ENCODE measurements around the gene SERTAD4. TPM values are rescaled to one million over a fixed set of nuclear protein-coding genes. Genes with fewer than 3 reads are reported as not detected.

Gene SERTAD4
- total and polyA plus RNA-seq, 2 experiments from 2014 or later, result 2.8 to 3.0 TPM

GRCh38 chr1:210244746-210245367 is 12.3 kb downstream of the SERTAD4 start:
- TF ChIP-seq CTCF (IDR thresholded peaks at IDR 0.05; ENCODE audit: poor library complexity) (no peak), EZH2phosphoT487 (IDR thresholded peaks at IDR 0.05; ENCODE audit: low read depth, severe bottlenecking, unreplicated experiment) (no peak), EZH2 (IDR thresholded peaks at IDR 0.05; ENCODE audit: borderline replicate concordance) (no peak)

GRCh38 chr1:210246447-210246846 is 13.9 kb downstream of the SERTAD4 start:
- Histone ChIP-seq H3K79me2 (no peaks in the 10 kb centered on the region), H3K4me1 (ENCODE audit: insufficient read depth) (peaks cover 11% of the 10 kb centered on the region), H3K9me3 (ENCODE audit: low read depth) (no peaks in the 10 kb centered on the region), H3K9me2 (replicated peaks; ENCODE audit: insufficient read depth) (no peaks in the 10 kb centered on the region), H3K27ac (no peak overlapping the region), H2AFZ (no peak overlapping the region), H3K4me3 (no peak overlapping the region), H3K27me3 (peaks cover 30% of the 10 kb centered on the region), H3K36me3 (replicated peaks; ENCODE audit: insufficient read depth, low read depth) (no peaks in the 10 kb centered on the region), H4K20me1 (ENCODE audit: insufficient read depth, poor library complexity, severe bottlenecking) (no peaks in the 10 kb centered on the region), H3K4me2 (no peak overlapping the region)
- no peak for DNase-seq (ENCODE audit: low spot score)
- TF ChIP-seq CTCF (IDR thresholded peaks at IDR 0.05; ENCODE audit: poor library complexity) (no peak), EZH2phosphoT487 (IDR thresholded peaks at IDR 0.05; ENCODE audit: low read depth, severe bottlenecking, unreplicated experiment) (no peak), EZH2 (IDR thresholded peaks at IDR 0.05; ENCODE audit: borderline replicate concordance) (no peak)
- WGBS (ENCODE audit: low lambda C conversion rate, missing lambda C conversion rate), result 46% methylated on average over 6 of the region's 6 CpGs

More at GRCh38 chr1:210244746-210245367, 12.3 kb downstream of the SERTAD4 start:
- Histone ChIP-seq H3K27ac (no peak overlapping the region), H3K4me3 (no peak overlapping the region), H3K4me2 (no peak overlapping the region), H3K9me3 (ENCODE audit: low read depth) (no peaks in the 10 kb centered on the region), H4K20me1 (ENCODE audit: insufficient read depth, poor library complexity, severe bottlenecking) (no peaks in the 10 kb centered on the region), H3K36me3 (replicated peaks; ENCODE audit: insufficient read depth, low read depth) (no peaks in the 10 kb centered on the region), H2AFZ (no peak overlapping the region), H3K79me2 (no peaks in the 10 kb centered on the region), H3K9me2 (replicated peaks; ENCODE audit: insufficient read depth) (no peaks in the 10 kb centered on the region), H3K4me1 (ENCODE audit: insufficient read depth) (no peaks in the 10 kb centered on the region), H3K27me3 (peaks cover 24% of the 10 kb centered on the region)
- WGBS (ENCODE audit: low lambda C conversion rate, missing lambda C conversion rate), result 94% methylated on average over 6 of the region's 6 CpGs
- no peak for DNase-seq (ENCODE audit: low spot score)

- no peaks in the 10 kb centered on the region for H4K20me1 ChIP-seq (ENCODE audit: insufficient read depth, poor library complexity, severe bottlenecking)
- peaks cover 27% of the 10 kb centered on the region for H3K4me1 ChIP-seq (ENCODE audit: insufficient read depth)
- H3K27me3 ChIP-seq, result peaks cover 44% of the 10 kb centered on the region
- H3K9me3 ChIP-seq (ENCODE audit: low read depth), result no peaks in the 10 kb centered on the region
- H3K27ac ChIP-seq, result no peak overlapping the region
- no peak overlapping the region for H3K4me3 ChIP-seq
- H3K79me2 ChIP-seq, result no peaks in the 10 kb centered on the region
- H3K4me2 ChIP-seq, result no peak overlapping the region
- DNase-seq (ENCODE audit: low spot score), result no peak
- no peak overlapping the region for H2AFZ ChIP-seq
- no peak for TF ChIP-seq EZH2 (IDR thresholded peaks at IDR 0.05; ENCODE audit: borderline replicate concordance)
- no peak for TF ChIP-seq CTCF (IDR thresholded peaks at IDR 0.05; ENCODE audit: poor library complexity)
- TF ChIP-seq EZH2phosphoT487 (IDR thresholded peaks at IDR 0.05; ENCODE audit: low read depth, severe bottlenecking, unreplicated experiment), result no peak
- no peaks in the 10 kb centered on the region for H3K9me2 ChIP-seq (replicated peaks; ENCODE audit: insufficient read depth)
- H3K36me3 ChIP-seq (replicated peaks; ENCODE audit: insufficient read depth, low read depth), result no peaks in the 10 kb centered on the region
- 93% methylated on average over 4 of the region's 4 CpGs for WGBS (ENCODE audit: low lambda C conversion rate, missing lambda C conversion rate)
Measured at GRCh38 chr1:210248341-210248740, 15.7 kb downstream of the SERTAD4 start.

Data from hepatocyte (in vitro differentiated cells).